ENCODE results near the gene ZNF628.

Gene ZNF628

GRCh38 chr19:55464039-55464661 is 12.3 kb upstream of the ZNF628 start (continued):
- TF ChIP-seq ISL1 (CRISPR knock-in tag; IDR thresholded peaks at IDR 0.05): no peak
- TF ChIP-seq CSDC2 (CRISPR knock-in tag; IDR thresholded peaks at IDR 0.05): no peak

- no peak for ATAC-seq
- no peak for TF ChIP-seq ARNTL (CRISPR knock-in tag; IDR thresholded peaks at IDR 0.05; ENCODE audit: borderline replicate concordance, low read depth)
These were observed 11.8 kb upstream of the ZNF628 start, which contains the start of gene C19orf85 for GRCh38 chr19:55464662-55465054. Gene C19orf85, minus strand, starts transcription at chr19:55464751. Its CDS starts 197 bp downstream, at chr19:55464554.

GRCh38 chr19:55465460-55466240 is 10.8 kb upstream of the ZNF628 start:
- no peak for TF ChIP-seq ARNTL (CRISPR knock-in tag; IDR thresholded peaks at IDR 0.05; ENCODE audit: borderline replicate concordance, low read depth)
- TF ChIP-seq GLIS3 (CRISPR knock-in tag; IDR thresholded peaks at IDR 0.05): no peak
- TF ChIP-seq TCF4 (CRISPR knock-in tag; IDR thresholded peaks at IDR 0.05; ENCODE audit: borderline replicate concordance): no peak
- TF ChIP-seq RARB (CRISPR knock-in tag; IDR thresholded peaks at IDR 0.05): no peak
- TF ChIP-seq BACH2 (CRISPR knock-in tag; IDR thresholded peaks at IDR 0.05; ENCODE audit: borderline replicate concordance): no peak
- no peak for TF ChIP-seq TOX (CRISPR knock-in tag; IDR thresholded peaks at IDR 0.05; ENCODE audit: borderline replicate concordance)
- TF ChIP-seq ZC3H10 (CRISPR knock-in tag; IDR thresholded peaks at IDR 0.05): no peak
- no peak for TF ChIP-seq CSDC2 (CRISPR knock-in tag; IDR thresholded peaks at IDR 0.05)
- TF ChIP-seq TSHZ2 (CRISPR knock-in tag; IDR thresholded peaks at IDR 0.05): no peak
- TF ChIP-seq ZNF8 (CRISPR knock-in tag; IDR thresholded peaks at IDR 0.05): no peak
- no peak for TF ChIP-seq PPARA (CRISPR knock-in tag; IDR thresholded peaks at IDR 0.05; ENCODE audit: borderline replicate concordance)
- no peak for TF ChIP-seq OSR1 (CRISPR knock-in tag; IDR thresholded peaks at IDR 0.05)
- no peak for TF ChIP-seq ESRRG (CRISPR knock-in tag; IDR thresholded peaks at IDR 0.05)
- ATAC-seq: no peak

- no peak for ATAC-seq
- TF ChIP-seq TSHZ2 (CRISPR knock-in tag; IDR thresholded peaks at IDR 0.05) (no peak), CSDC2 (CRISPR knock-in tag; IDR thresholded peaks at IDR 0.05) (no peak), ZFP30 (CRISPR knock-in tag; IDR thresholded peaks at IDR 0.05) (no peak), CSRNP3 (CRISPR knock-in tag; IDR thresholded peaks at IDR 0.05) (no peak), POU6F1 (CRISPR knock-in tag; IDR thresholded peaks at IDR 0.05; ENCODE audit: borderline replicate concordance, low read depth) (no peak), ZNF565 (CRISPR knock-in tag; conservative IDR thresholded peaks at IDR 0.05; ENCODE audit: low read depth) (no peak), BACH2 (CRISPR knock-in tag; IDR thresholded peaks at IDR 0.05; ENCODE audit: borderline replicate concordance) (no peak)
These were observed 10.2 kb upstream of the ZNF628 start for GRCh38 chr19:55466241-55466614.

Data from SK-N-SH treated with all-trans-retinoic acid at 6 μM for 48 hours (cell line).